GM23338 (cell line): ENCODE data around the gene ANKH. TPM values are rescaled to one million over a fixed set of nuclear protein-coding genes. Genes with fewer than 3 reads are reported as not detected.

Experiments
- ATAC-seq: fragments of 200-7000 bp; cut with Tn5 transposase; 3 replicates; pipeline ENCODE4 v1.9.1; 2020
- DNase-seq: peaks from one replicate; pipeline ENCODE4 v3.0.0-alpha.2; 2015; ENCODE audit warnings: low spot score
- H2AFZ ChIP-seq: fragments of 200-600 bp; sonication (generic); 2 replicates; pipeline ENCODE4 v1.8.0; 2016; ENCODE audit warnings: antibody characterized with exemption, mild to moderate bottlenecking, moderate library complexity
- H3F3A ChIP-seq: fragments of 200-600 bp; sonication (generic); replicated peaks from 2 replicates; pipeline ENCODE4 v1.8.0; 2017; ENCODE audit warnings: antibody characterized with exemption, mixed run types, low read depth
- H3K27ac ChIP-seq: fragments of 200-600 bp; sonication (generic); 2 replicates; pipeline ENCODE4 v1.6.1; 2016; ENCODE audit warnings: low read depth
- H3K27me3 ChIP-seq: fragments of 200-600 bp; sonication (generic); 2 replicates; pipeline ENCODE4 v1.8.0; 2016; ENCODE audit warnings: mild to moderate bottlenecking, mixed run types, moderate library complexity; ENCODE audit not compliant: insufficient read depth
- H3K36me3 ChIP-seq: fragments of 200-600 bp; sonication (generic); 2 replicates; pipeline ENCODE4 v1.8.0; 2016; ENCODE audit warnings: mild to moderate bottlenecking; ENCODE audit not compliant: insufficient read depth
- H3K4me1 ChIP-seq: fragments of 200-600 bp; sonication (generic); 2 replicates; pipeline ENCODE4 v1.8.0; 2016; ENCODE audit warnings: mild to moderate bottlenecking, moderate library complexity; ENCODE audit not compliant: insufficient read depth
- H3K4me2 ChIP-seq: fragments of 200-600 bp; sonication (generic); 2 replicates; pipeline ENCODE4 v1.7.1; 2017; ENCODE audit warnings: mixed run types
- H3K4me3 ChIP-seq: fragments of 200-600 bp; sonication (generic); 2 replicates; pipeline ENCODE4 v1.6.1; 2016; ENCODE audit warnings: mixed run types
- H3K79me2 ChIP-seq: fragments of 200-600 bp; sonication (generic); replicated peaks from 2 replicates; pipeline ENCODE4 v1.8.0; 2017; ENCODE audit warnings: mild to moderate bottlenecking; ENCODE audit not compliant: insufficient read depth
- H3K9me2 ChIP-seq: fragments of 200-600 bp; sonication (generic); 2 replicates; pipeline ENCODE4 v1.8.0; 2017; ENCODE audit not compliant: insufficient read depth
- H4K20me1 ChIP-seq: fragments of 200-600 bp; sonication (generic); replicated peaks from 2 replicates; pipeline ENCODE4 v1.8.0; 2017; ENCODE audit warnings: mild to moderate bottlenecking; ENCODE audit not compliant: insufficient read depth
- H3K27ac Mint-ChIP-seq: 2 replicates; pipeline ENCODE4 v1.8.0; 2020; ENCODE audit warnings: inconsistent platforms, mild to moderate bottlenecking, moderate library complexity, mixed read lengths
- H3K27me3 Mint-ChIP-seq: 3 replicates; pipeline ENCODE4 v1.8.0; 2022; ENCODE audit warnings: low read depth, mild to moderate bottlenecking, moderate library complexity, mixed read lengths, inconsistent platforms; ENCODE audit not compliant: insufficient read depth, poor library complexity
- H3K36me3 Mint-ChIP-seq: 3 replicates; pipeline ENCODE4 v1.8.0; 2021; ENCODE audit warnings: low read depth, mild to moderate bottlenecking, inconsistent platforms, moderate library complexity, mixed read lengths
- H3K4me1 Mint-ChIP-seq: 3 replicates; pipeline ENCODE4 v1.8.0; 2020; ENCODE audit warnings: mild to moderate bottlenecking, inconsistent platforms, mixed read lengths
- H3K4me3 Mint-ChIP-seq: 3 replicates; pipeline ENCODE4 v1.8.0; 2021; ENCODE audit warnings: moderate library complexity, mild to moderate bottlenecking, inconsistent platforms, mixed read lengths
- H3K9me3 Mint-ChIP-seq: 3 replicates; pipeline ENCODE4 v1.8.0; 2020; ENCODE audit warnings: moderate library complexity, mild to moderate bottlenecking, inconsistent platforms, mixed read lengths
- CREB1 ChIP-seq: fragments of 250-450 bp; sonication (Bioruptor Pico); IDR thresholded peaks from 2 replicates; pipeline ENCODE4 v1.5.0; 2020; ENCODE audit warnings: low read depth, mild to moderate bottlenecking, moderate library complexity
- CTCF ChIP-seq, 2 experiments: fragments of 200-600 bp in 1 of 2; sonication (generic) in 1 of 2; conservative IDR thresholded peaks; 2 replicates each; pipeline versions ENCODE4 v1.5.1 to v1.6.1; 2016 to 2017; ENCODE audit warnings: antibody characterized with exemption in 2 of 2, low read depth in 2 of 2, mild to moderate bottlenecking in 2 of 2, moderate library complexity in 1 of 2
- ETS1 ChIP-seq: IDR thresholded peaks from 2 replicates; pipeline ENCODE4 v1.6.1; 2016; ENCODE audit warnings: antibody characterized with exemption
- EZH2phosphoT487 ChIP-seq: fragments of 200-600 bp; sonication (generic); IDR thresholded peaks from one replicate; pipeline ENCODE4 v1.8.1; 2018; ENCODE audit warnings: antibody characterized with exemption; ENCODE audit not compliant: unreplicated experiment
- JUNB ChIP-seq: IDR thresholded peaks from one replicate; pipeline ENCODE4 v1.6.1; 2016; ENCODE audit warnings: antibody characterized with exemption; ENCODE audit not compliant: unreplicated experiment
- NANOG ChIP-seq: IDR thresholded peaks from 2 replicates; pipeline ENCODE4 v1.6.1; 2016; ENCODE audit warnings: antibody characterized with exemption, borderline replicate concordance
- POLR2AphosphoS5 ChIP-seq: IDR thresholded peaks from 2 replicates; pipeline ENCODE4 v1.6.1; 2016; ENCODE audit warnings: antibody characterized with exemption, low read depth
- REST ChIP-seq: IDR thresholded peaks from one replicate; pipeline ENCODE4 v1.6.1; 2018; ENCODE audit warnings: antibody characterized with exemption; ENCODE audit not compliant: unreplicated experiment
- STAT1 ChIP-seq: IDR thresholded peaks from one replicate; pipeline ENCODE4 v1.6.1; 2016; ENCODE audit warnings: antibody characterized with exemption; ENCODE audit not compliant: unreplicated experiment
- ZNF114 ChIP-seq: fragments of 250-450 bp; sonication (Bioruptor Pico); IDR thresholded peaks from 2 replicates; pipeline ENCODE4 v1.5.0; 2020; ENCODE audit warnings: mild to moderate bottlenecking, moderate library complexity
- ZNF331 ChIP-seq: fragments of 250-450 bp; sonication (Bioruptor Pico); IDR thresholded peaks from 2 replicates; pipeline ENCODE4 v1.5.0; 2020; ENCODE audit warnings: low read depth, mild to moderate bottlenecking, moderate library complexity
- polyA plus RNA-seq: library from polyadenylated mRNA; unstranded; fragments of >200 nt; fragmentation: Nextera tagmentation; extraction: Ambion mirVana; gene quantifications from 2 replicates; pipeline ENCODE4 v1.2.1, GENCODE V29; 2016
- total RNA-seq: library from RNA; depleted of rRNA; stranded (reverse); fragments of >200 nt; shearing (Covaris generic); gene quantifications from 2 replicates; pipeline ENCODE4 v1.2.3, GENCODE V29; 2014

ANKH gene
- total and polyA plus RNA-seq, 2 experiments from 2014 or later, result 5.0 to 6.1 TPM

- TF ChIP-seq REST (no peak), ZNF114 (no peak), ETS1 (no peak), CTCF (conservative IDR thresholded peaks at IDR 0.05; ENCODE audit: low read depth in 2 of 2) (no peak), ZNF331 (no peak), POLR2AphosphoS5 (no peak), STAT1 (no peak), NANOG (no peak)
These were observed 130.4 kb downstream of the ANKH start (continued) for GRCh38 chr5:14741131-14741530.

- H2AFZ ChIP-seq, result no peak overlapping the region
- no peaks in the 10 kb centered on the region for H3F3A ChIP-seq
- no peak overlapping the region for H3K4me3 ChIP-seq
- H3K36me3 ChIP-seq, result no peaks in the 10 kb centered on the region
- TF ChIP-seq CREB1 (no peak), ZNF114 (no peak), JUNB (no peak), ZNF331 (no peak), CTCF (conservative IDR thresholded peaks at IDR 0.05; ENCODE audit: low read depth in 2 of 2) (no peak), STAT1 (no peak), EZH2phosphoT487 (no peak), NANOG (no peak)
- no peaks in the 10 kb centered on the region for H3K27me3 ChIP-seq
- Mint-ChIP-seq H3K36me3 (0 out of 3 replicates have a peak, but pooled peaks cover 4% of the 10 kb centered on the region), H3K4me1 (peaks cover 35% of the 10 kb centered on the region), H3K4me3 (no peak overlapping the region), H3K9me3 (no peaks in the 10 kb centered on the region), H3K27me3 (peaks cover 3% of the 10 kb centered on the region), H3K27ac (no peak overlapping the region; the same call in 1 of the 2 replicates)
- ATAC-seq, result no peak
- H3K79me2 ChIP-seq, result no peaks in the 10 kb centered on the region
- H3K9me2 ChIP-seq, result no peaks in the 10 kb centered on the region
- 0 out of 2 replicates have a peak overlapping the region, but pooled peaks have one; percentile 28 for H3K27ac ChIP-seq
- no peak overlapping the region for H3K4me2 ChIP-seq
- H4K20me1 ChIP-seq, result no peaks in the 10 kb centered on the region
- peaks cover 31% of the 10 kb centered on the region for H3K4me1 ChIP-seq
- DNase-seq, result no peak
These were observed 131.6 kb downstream of the ANKH start for GRCh38 chr5:14739981-14740380.
